DND-41 (cell line): Measurements from ENCODE around the gene FBXO42.

Source experiments
- ATAC-seq: fragments of 200-7000 bp; cut with Tn5 transposase; 3 replicates; pipeline ENCODE4 v1.9.1; 2021; ENCODE audit warnings: low read depth; ENCODE audit not compliant: insufficient read depth
- DNase-seq: peaks from one replicate; pipeline ENCODE4 v3.0.0-alpha.2; 2020
- H2AFZ ChIP-seq: 2 replicates; pipeline ENCODE4 v1.6.0; 2012; ENCODE audit warnings: low read depth, low read length
- H3K27ac ChIP-seq: 2 replicates; pipeline ENCODE4 v1.5.1; 2012; ENCODE audit warnings: low read length, inconsistent platforms
- H3K27me3 ChIP-seq: fragments of 200-600 bp; sonication (generic); 2 replicates; pipeline ENCODE4 v1.6.0; 2012; ENCODE audit warnings: low read length, mild to moderate bottlenecking, inconsistent platforms; ENCODE audit not compliant: insufficient read depth, poor library complexity
- H3K36me3 ChIP-seq: 2 replicates; pipeline ENCODE4 v1.5.1; 2012; ENCODE audit warnings: low read length, inconsistent platforms; ENCODE audit not compliant: insufficient read depth
- H3K4me1 ChIP-seq: 2 replicates; pipeline ENCODE4 v1.5.1; 2012; ENCODE audit warnings: mild to moderate bottlenecking, low read length; ENCODE audit not compliant: insufficient read depth
- H3K4me2 ChIP-seq: 2 replicates; pipeline ENCODE4 v1.6.0; 2012; ENCODE audit warnings: mild to moderate bottlenecking, moderate library complexity, low read length, inconsistent platforms; ENCODE audit not compliant: insufficient read depth
- H3K4me3 ChIP-seq, 2 experiments: fragments of 200-600 bp in 1 of 2; shearing (Covaris generic) in 1 of 2; 2 replicates each; pipeline ENCODE4 v1.5.1; 2012 to 2016; ENCODE audit warnings: inconsistent platforms in 2 of 2, low read length in 2 of 2, mild to moderate bottlenecking in 2 of 2, low read depth in 1 of 2, moderate library complexity in 1 of 2
- H3K79me2 ChIP-seq: 2 replicates; pipeline ENCODE4 v1.6.0; 2012; ENCODE audit warnings: low read length, inconsistent platforms; ENCODE audit not compliant: insufficient read depth
- H3K9ac ChIP-seq: 2 replicates; pipeline ENCODE4 v1.6.0; 2012; ENCODE audit warnings: low read depth, mild to moderate bottlenecking, inconsistent platforms, low read length, moderate library complexity
- H3K9me3 ChIP-seq: 2 replicates; pipeline ENCODE4 v1.5.1; 2012; ENCODE audit warnings: low read length, moderate library complexity, mild to moderate bottlenecking, inconsistent platforms; ENCODE audit not compliant: insufficient read depth, severe bottlenecking
- H4K20me1 ChIP-seq: 2 replicates; pipeline ENCODE4 v1.6.0; 2012; ENCODE audit warnings: low read length; ENCODE audit not compliant: insufficient read depth
- CTCF ChIP-seq: IDR thresholded peaks from 2 replicates; pipeline ENCODE4 v1.5.1; 2012; ENCODE audit warnings: borderline replicate concordance, low read length, moderate library complexity, mild to moderate bottlenecking; ENCODE audit not compliant: poor library complexity, severe bottlenecking; ENCODE audit errors: extremely low read depth
- EZH2 ChIP-seq: IDR thresholded peaks from 3 replicates; pipeline ENCODE4 v1.6.1; 2012; ENCODE audit warnings: borderline replicate concordance, low read depth, mild to moderate bottlenecking, moderate library complexity, low read length, inconsistent platforms; ENCODE audit not compliant: severe bottlenecking

The FBXO42 gene

GRCh38 chr1:16213013-16213412 lies 139.3 kb downstream of the FBXO42 start:
- no peak for TF ChIP-seq CTCF
- TF ChIP-seq EZH2 = no peak
- Histone ChIP-seq H3K4me2 (no peak overlapping the region), H3K4me1 (no peaks in the 10 kb centered on the region), H3K79me2 (no peaks in the 10 kb centered on the region), H2AFZ (no peak overlapping the region), H3K9ac (no peak overlapping the region), H3K4me3 (no peak overlapping the region), H3K9me3 (no peaks in the 10 kb centered on the region), H3K36me3 (no peaks in the 10 kb centered on the region), H3K27me3 (no peaks in the 10 kb centered on the region), H4K20me1 (no peaks in the 10 kb centered on the region), H3K27ac (no peak overlapping the region)
- ATAC-seq (no peak), DNase-seq (no peak)

GRCh38 chr1:16212251-16212961 lies 139.9 kb downstream of the FBXO42 start, which contains the start of gene ARHGEF19:
Gene ARHGEF19, minus strand, starts transcription at chr1:16212652. Its CDS starts 3,598 bp downstream, at chr1:16209054.
- DNase-seq (no peak), ATAC-seq (no peak)
- no peak within 1 kb of the TSS for H3K27ac ChIP-seq
- no peaks in the 10 kb centered on the region for H4K20me1 ChIP-seq
- H2AFZ ChIP-seq = no peak within 1 kb of the TSS
- H3K4me1 ChIP-seq = peaks cover 6% of the 10 kb centered on the region
- no peaks in the 10 kb centered on the region for H3K36me3 ChIP-seq
- no peak for TF ChIP-seq EZH2
- TF ChIP-seq CTCF = no peak
- H3K79me2 ChIP-seq = no peaks in the 10 kb centered on the region
- no peak within 1 kb of the TSS for H3K9ac ChIP-seq
- H3K4me2 ChIP-seq = no peak within 1 kb of the TSS
- H3K9me3 ChIP-seq = no peaks in the 10 kb centered on the region
- H3K4me3 ChIP-seq = no peak within 1 kb of the TSS
- no peaks in the 10 kb centered on the region for H3K27me3 ChIP-seq

GRCh38 chr1:16211824-16212223 lies 140.5 kb downstream of the FBXO42 start:
- H3K9ac ChIP-seq = no peak overlapping the region
- H3K79me2 ChIP-seq = no peaks in the 10 kb centered on the region
- no peaks in the 10 kb centered on the region for H3K9me3 ChIP-seq
- H3K4me3 ChIP-seq = no peak overlapping the region
- TF ChIP-seq CTCF = no peak
- TF ChIP-seq EZH2 = no peak
- H3K27ac ChIP-seq = no peak overlapping the region
- no peak for DNase-seq
- no peaks in the 10 kb centered on the region for H4K20me1 ChIP-seq
- H3K4me2 ChIP-seq = no peak overlapping the region
- H3K4me1 ChIP-seq = peaks cover 12% of the 10 kb centered on the region
- H2AFZ ChIP-seq = no peak overlapping the region
- no peak for ATAC-seq
- no peaks in the 10 kb centered on the region for H3K27me3 ChIP-seq
- no peaks in the 10 kb centered on the region for H3K36me3 ChIP-seq
